ENCODE measurements around the gene RAB44.

- TF ChIP-seq YY1 (IDR thresholded peaks at IDR 0.05; ENCODE audit: insufficient read depth, insufficient read length), result no peak
- TF ChIP-seq SUZ12 (IDR thresholded peaks at IDR 0.05; ENCODE audit: extremely low read depth, insufficient read depth, insufficient read length), result no peak
Measured at GRCh38 chr6:36656441-36656840, 41.2 kb upstream of the RAB44 start.
